Prostate gland (tissue), 2 donors: ENCODE data around the gene COA8.

ENCODE experiments used
- POLR2A ChIP-seq: fragments of 450-650 bp; IDR thresholded peaks from one replicate; pipeline ENCODE4 v1.6.1; 2016; ENCODE audit warnings: antibody characterized with exemption, mild to moderate bottlenecking
- TF ChIP-seq, protein P1 (sequence below), 4 experiments: fragments of 200-600 bp in 2 of 4; fragments of 450-650 bp in 2 of 4; sonication (generic) in 2 of 4; IDR thresholded peaks; 1 replicate in 3 of 4; 2 replicates in 1 of 4; pipeline ENCODE4 v1.5.1; 2016 to 2019; ENCODE audit warnings: antibody characterized with exemption in 4 of 4, mild to moderate bottlenecking in 2 of 4, moderate library complexity in 2 of 4

DNA sequence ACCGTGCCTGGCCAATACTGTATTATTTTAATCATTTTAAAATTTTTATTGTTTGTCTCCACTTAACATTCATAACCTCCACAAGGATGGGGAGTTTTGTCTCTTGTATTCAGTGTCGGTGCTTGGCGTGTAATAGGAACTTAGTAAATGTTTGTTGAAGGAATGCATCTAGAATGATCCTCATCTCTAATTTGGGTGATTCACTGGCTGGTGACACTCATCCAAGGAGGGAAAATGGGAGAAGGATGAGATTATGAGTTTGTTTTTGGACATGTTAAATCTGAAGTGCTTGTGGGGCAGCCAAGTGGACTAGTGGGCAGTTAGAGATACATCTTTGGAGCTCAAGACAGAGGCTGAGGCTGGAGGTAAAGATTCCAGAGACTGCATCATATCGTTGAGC is 71.4 kb downstream of the COA8 start:
- TF ChIP-seq, protein P1, sequence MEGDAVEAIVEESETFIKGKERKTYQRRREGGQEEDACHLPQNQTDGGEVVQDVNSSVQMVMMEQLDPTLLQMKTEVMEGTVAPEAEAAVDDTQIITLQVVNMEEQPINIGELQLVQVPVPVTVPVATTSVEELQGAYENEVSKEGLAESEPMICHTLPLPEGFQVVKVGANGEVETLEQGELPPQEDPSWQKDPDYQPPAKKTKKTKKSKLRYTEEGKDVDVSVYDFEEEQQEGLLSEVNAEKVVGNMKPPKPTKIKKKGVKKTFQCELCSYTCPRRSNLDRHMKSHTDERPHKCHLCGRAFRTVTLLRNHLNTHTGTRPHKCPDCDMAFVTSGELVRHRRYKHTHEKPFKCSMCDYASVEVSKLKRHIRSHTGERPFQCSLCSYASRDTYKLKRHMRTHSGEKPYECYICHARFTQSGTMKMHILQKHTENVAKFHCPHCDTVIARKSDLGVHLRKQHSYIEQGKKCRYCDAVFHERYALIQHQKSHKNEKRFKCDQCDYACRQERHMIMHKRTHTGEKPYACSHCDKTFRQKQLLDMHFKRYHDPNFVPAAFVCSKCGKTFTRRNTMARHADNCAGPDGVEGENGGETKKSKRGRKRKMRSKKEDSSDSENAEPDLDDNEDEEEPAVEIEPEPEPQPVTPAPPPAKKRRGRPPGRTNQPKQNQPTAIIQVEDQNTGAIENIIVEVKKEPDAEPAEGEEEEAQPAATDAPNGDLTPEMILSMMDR (IDR thresholded peaks at IDR 0.05) = no peak
- no peak for TF ChIP-seq POLR2A
